Measurements from ENCODE around the gene PRPSAP1. TPM values are rescaled to one million over a fixed set of nuclear protein-coding genes. Genes with fewer than 3 reads are reported as not detected.

PRPSAP1 gene
- total RNA-seq, 1 experiment from 2014 or later, result 25.9 TPM

DNA sequence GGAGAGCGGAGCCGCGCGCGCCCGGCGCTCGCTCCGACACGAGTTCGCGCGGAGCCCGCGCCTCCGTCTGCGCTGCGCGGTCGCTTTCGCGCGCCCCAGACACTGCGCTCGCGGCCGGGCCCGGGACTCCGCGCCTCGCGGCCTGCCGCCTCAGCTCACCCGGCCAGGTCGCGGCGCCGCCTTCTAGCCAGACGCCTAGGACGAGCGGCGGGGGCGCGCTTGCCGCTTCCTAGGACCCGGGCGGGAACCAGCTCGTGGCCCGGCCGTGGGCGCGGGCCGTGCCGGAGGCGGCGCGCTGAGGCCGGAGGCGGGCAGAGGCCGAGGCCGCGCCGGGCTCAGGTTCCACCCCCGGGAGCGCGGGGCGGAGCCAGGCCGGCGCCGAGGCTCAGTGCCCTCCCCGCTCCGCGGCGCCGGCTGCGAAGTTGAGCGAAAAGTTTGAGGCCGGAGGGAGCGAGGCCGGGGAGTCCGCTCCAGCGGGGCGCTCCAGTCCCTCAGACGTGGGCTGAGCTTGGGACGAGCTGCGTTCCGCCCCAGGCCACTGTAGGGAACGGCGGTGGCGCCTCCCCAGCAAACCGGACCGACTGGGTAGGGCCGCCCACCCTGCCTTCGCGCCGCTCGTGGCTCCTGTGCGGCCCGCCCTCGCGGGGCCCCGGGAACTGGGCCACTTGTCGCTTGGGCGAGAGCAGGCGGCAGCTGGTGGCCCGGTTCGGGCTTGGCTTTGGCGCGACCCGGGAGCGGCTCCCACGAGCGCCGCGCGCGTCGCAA, 30.7 kb upstream of the PRPSAP1 start, which contains the start of gene SPHK1:
TSS of gene SPHK1 (plus strand) at position 388 of the 765 bp plus-strand sequence. CDS start 1,036 bp downstream, outside the sequence.
- no peaks in the 10 kb centered on the region for H3K9me3 Mint-ChIP-seq (ENCODE audit: unreplicated experiment)
- H3K4me1 Mint-ChIP-seq (ENCODE audit: insufficient read depth, unreplicated experiment), result no peaks in the 10 kb centered on the region
- intact Hi-C loops (cut with micrococcal nuclease), result no loop called here
- CTCF ChIA-PET, result interaction anchor here (1.0 to 7.8 kb wide), 13 partner anchors 8 to 123 kb away, joined by 3 to 71 read pairs (median 4); partner anchors contain the start of genes PRPSAP1 and UBE2O
- POLR2A ChIA-PET, result interaction anchor here (0.7 to 3.8 kb wide), 13 partner anchors 9 to 357 kb away, joined by 3 to 49 read pairs (median 4); partner anchors contain the start of genes EVPL, PRPSAP1 and RHBDF2
- peak within 1 kb of the TSS; percentile 79 for H3K4me3 Mint-ChIP-seq (ENCODE audit: unreplicated experiment)
- DNase-seq (ENCODE audit: unreplicated experiment), result peak; percentile 80
- no peaks in the 10 kb centered on the region for H3K27me3 Mint-ChIP-seq (ENCODE audit: insufficient read depth, unreplicated experiment)
- H3K27ac Mint-ChIP-seq (ENCODE audit: low read depth, unreplicated experiment), result no peak within 1 kb of the TSS
- TF ChIP-seq, protein P1, sequence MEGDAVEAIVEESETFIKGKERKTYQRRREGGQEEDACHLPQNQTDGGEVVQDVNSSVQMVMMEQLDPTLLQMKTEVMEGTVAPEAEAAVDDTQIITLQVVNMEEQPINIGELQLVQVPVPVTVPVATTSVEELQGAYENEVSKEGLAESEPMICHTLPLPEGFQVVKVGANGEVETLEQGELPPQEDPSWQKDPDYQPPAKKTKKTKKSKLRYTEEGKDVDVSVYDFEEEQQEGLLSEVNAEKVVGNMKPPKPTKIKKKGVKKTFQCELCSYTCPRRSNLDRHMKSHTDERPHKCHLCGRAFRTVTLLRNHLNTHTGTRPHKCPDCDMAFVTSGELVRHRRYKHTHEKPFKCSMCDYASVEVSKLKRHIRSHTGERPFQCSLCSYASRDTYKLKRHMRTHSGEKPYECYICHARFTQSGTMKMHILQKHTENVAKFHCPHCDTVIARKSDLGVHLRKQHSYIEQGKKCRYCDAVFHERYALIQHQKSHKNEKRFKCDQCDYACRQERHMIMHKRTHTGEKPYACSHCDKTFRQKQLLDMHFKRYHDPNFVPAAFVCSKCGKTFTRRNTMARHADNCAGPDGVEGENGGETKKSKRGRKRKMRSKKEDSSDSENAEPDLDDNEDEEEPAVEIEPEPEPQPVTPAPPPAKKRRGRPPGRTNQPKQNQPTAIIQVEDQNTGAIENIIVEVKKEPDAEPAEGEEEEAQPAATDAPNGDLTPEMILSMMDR (IDR thresholded peaks at IDR 0.05; ENCODE audit: unreplicated experiment), result no peak
- BruUV-seq (replicated peaks), result no TSS peak
- no peaks in the 10 kb centered on the region for H3K36me3 Mint-ChIP-seq (ENCODE audit: insufficient read depth, unreplicated experiment)

DNA sequence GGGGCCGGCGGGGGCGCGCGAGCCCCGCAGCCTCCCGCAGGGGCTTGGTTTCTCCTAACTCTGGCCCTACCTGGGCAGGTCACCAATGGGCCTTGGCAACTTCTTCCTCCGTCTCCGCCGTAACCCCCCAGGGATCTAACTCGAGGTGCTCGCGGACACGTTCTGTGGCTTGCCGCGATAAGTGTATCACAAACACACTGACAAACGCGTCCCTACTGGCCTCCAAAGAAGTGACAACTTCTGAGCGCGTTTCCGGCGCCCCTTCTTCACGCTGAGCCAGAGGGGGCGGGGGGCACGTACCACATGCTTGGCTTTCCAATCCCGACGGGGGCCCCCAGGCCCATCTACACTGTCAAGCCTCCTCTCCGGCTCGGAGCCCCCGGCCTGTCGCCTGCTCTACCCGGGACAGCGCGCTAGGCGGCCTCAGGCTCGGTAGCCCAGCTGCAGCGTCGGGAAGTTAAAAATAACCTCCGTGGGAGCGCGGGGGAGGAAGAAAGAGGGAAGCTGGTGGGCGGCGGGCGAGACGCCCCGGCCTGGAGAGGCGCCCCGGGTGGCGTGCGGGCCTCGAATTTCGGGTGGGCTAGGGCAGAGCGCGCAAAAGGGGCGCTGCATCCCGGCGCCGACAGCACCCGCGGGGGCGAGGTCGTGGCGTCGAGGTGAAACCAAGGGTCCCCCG, 30.0 kb upstream of the PRPSAP1 start:
- BruUV-seq (replicated peaks), result no TSS peak
- Mint-ChIP-seq H3K27ac (ENCODE audit: low read depth, unreplicated experiment) (no peak overlapping the region), H3K36me3 (ENCODE audit: insufficient read depth, unreplicated experiment) (no peaks in the 10 kb centered on the region), H3K4me1 (ENCODE audit: insufficient read depth, unreplicated experiment) (no peaks in the 10 kb centered on the region), H3K9me3 (ENCODE audit: unreplicated experiment) (no peaks in the 10 kb centered on the region), H3K27me3 (ENCODE audit: insufficient read depth, unreplicated experiment) (no peaks in the 10 kb centered on the region), H3K4me3 (ENCODE audit: unreplicated experiment) (peak overlapping the region; percentile 79)
- TF ChIP-seq, protein P1 (IDR thresholded peaks at IDR 0.05; ENCODE audit: unreplicated experiment), result peak; percentile 23
- ChIA-PET POLR2A (interaction anchor here (0.7 to 3.8 kb wide), 10 partner anchors 8 to 356 kb away, joined by 3 to 49 read pairs (median 4); partner anchors contain the start of genes EVPL, PRPSAP1 and RHBDF2), CTCF (interaction anchor here (1.0 to 7.8 kb wide), 6 partner anchors 9 to 81 kb away, joined by 3 to 71 read pairs (median 12); partner anchors contain the start of gene PRPSAP1)
- peak; percentile 46 for DNase-seq (ENCODE audit: unreplicated experiment)
- intact Hi-C loops (cut with micrococcal nuclease), result no loop called here

DNA sequence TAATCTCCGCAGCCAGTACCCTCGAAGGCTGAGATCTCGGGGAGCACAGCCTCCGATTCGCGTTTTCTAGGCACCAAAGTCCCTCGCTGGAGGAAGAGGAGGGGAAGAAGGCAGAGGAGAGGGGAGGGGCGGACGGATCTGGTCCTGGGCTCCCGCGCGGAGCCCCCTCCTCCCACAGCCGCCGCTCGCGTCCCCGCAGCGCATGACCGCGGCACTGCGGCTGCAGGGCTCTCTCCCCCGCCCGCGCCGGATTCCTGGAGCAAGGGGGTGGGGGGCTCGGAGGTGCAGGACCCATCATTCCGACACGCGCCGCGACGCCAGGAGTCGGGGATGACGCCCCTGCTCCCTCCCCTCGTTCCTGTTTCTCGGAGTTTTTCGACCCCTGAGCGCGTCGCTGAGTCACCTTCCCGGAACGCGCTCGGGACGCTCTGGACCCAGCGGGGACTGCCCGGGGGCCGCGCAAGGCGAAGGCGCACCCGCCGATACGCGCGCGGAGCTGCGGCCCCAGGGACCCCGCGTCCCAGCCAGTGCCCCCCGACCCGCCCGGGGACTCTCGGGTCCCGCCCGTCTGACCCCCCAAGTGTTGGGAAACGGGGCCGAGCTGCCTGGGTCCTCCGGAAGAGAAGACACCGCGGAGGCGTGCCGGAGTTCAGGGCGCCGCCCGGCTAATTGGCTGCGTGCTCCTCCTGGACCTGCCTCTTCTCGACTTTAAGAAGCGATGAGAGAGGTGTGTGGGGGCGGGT, 29.3 kb upstream of the PRPSAP1 start:
- Mint-ChIP-seq H3K27me3 (ENCODE audit: insufficient read depth, unreplicated experiment) (no peaks in the 10 kb centered on the region), H3K27ac (ENCODE audit: low read depth, unreplicated experiment) (no peak overlapping the region), H3K36me3 (ENCODE audit: insufficient read depth, unreplicated experiment) (no peaks in the 10 kb centered on the region), H3K4me3 (ENCODE audit: unreplicated experiment) (peak overlapping the region; percentile 79), H3K9me3 (ENCODE audit: unreplicated experiment) (no peaks in the 10 kb centered on the region), H3K4me1 (ENCODE audit: insufficient read depth, unreplicated experiment) (no peaks in the 10 kb centered on the region)
- TF ChIP-seq, protein P1 (IDR thresholded peaks at IDR 0.05; ENCODE audit: unreplicated experiment), result no peak
- BruUV-seq (replicated peaks), result no TSS peak
- peak; percentile 71 for DNase-seq (ENCODE audit: unreplicated experiment)
- ChIA-PET POLR2A (interaction anchor here (0.7 to 3.8 kb wide), 2 partner anchors 30 to 507 kb away, joined by 3 to 49 read pairs; partner anchors contain the start of gene PRPSAP1), CTCF (interaction anchor here (0.5 to 1.2 kb wide), 3 partner anchors 13 to 457 kb away, joined by 3 to 4 read pairs (median 3); no protein-coding TSS in a partner anchor)
- intact Hi-C loops (cut with micrococcal nuclease), result no loop called here

Data from MCF 10A (cell line).